ENCODE results near the gene SPATC1L.

The SPATC1L gene

GRCh38 chr21:46154155-46154954 is 29.9 kb downstream of the SPATC1L start:
- H3K27ac ChIP-seq: peak overlapping the region; percentile 61; the same call in 1 of the 2 replicates
- TF ChIP-seq, protein P1, sequence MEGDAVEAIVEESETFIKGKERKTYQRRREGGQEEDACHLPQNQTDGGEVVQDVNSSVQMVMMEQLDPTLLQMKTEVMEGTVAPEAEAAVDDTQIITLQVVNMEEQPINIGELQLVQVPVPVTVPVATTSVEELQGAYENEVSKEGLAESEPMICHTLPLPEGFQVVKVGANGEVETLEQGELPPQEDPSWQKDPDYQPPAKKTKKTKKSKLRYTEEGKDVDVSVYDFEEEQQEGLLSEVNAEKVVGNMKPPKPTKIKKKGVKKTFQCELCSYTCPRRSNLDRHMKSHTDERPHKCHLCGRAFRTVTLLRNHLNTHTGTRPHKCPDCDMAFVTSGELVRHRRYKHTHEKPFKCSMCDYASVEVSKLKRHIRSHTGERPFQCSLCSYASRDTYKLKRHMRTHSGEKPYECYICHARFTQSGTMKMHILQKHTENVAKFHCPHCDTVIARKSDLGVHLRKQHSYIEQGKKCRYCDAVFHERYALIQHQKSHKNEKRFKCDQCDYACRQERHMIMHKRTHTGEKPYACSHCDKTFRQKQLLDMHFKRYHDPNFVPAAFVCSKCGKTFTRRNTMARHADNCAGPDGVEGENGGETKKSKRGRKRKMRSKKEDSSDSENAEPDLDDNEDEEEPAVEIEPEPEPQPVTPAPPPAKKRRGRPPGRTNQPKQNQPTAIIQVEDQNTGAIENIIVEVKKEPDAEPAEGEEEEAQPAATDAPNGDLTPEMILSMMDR (conservative IDR thresholded peaks at IDR 0.05): no peak

DNA sequence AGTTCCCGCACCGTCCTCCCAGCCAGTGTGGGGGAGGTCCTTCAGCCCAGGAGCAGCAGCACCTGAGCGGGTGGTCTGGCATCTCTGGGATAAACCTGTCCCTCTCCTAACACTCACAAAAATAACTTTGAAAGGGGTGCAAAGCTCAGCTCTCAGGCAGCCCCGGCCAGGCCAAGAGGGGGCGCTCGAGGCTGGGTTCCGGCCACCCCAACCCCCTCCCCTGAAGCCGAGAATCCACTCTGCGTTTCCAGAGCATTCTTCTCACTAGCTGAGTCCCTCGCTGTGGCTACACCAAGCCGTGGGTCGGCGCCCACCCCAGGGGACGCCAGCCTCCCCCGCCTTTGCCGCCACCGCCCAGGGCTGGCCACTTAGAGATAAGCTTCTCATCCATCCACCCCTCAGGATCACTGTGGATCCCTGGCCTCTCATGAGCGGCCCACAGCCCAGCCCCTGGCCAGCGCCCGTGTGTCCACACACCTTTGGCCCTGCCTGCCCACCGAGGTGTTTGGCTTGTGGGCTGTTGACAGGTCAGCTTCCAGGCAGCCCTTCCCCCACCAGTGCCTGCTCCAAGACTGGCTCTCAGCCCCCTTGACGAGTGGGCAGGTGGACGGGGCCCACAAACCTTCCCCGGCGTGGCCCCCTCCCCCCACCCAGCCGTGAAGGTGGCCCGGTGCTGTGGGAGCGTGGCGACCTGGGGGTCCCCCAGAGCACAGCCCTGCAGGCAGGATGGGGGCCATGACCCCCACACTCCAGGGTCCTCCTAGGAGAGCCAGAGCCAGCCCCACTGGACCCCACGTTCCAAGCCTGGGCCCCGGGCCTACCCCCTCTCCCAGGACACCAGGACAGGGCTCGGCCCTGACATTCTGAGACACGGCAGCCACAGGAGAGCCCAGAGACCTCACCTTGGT is 30.8 kb downstream of the SPATC1L start:
- peak overlapping the region; percentile 61; the same call in 1 of the 2 replicates for H3K27ac ChIP-seq
- TF ChIP-seq, protein P1 (conservative IDR thresholded peaks at IDR 0.05): peak; percentile 87

DNA sequence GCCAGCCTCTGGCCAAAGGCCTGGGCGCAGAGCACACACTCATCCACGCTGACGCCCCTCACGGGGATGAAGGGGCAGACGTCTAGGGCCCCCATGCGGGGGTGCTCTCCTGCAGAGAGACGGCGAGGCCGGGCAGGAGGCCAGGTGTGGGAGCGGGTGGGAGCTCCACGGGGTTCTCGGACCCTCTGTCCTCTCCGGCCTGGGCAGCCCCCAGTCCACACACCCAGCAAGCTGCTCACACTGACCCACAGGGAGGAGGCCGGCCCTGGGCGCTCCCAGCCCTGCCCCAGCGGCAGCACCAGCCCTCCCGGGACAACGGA is 31.4 kb downstream of the SPATC1L start:
- H3K27ac ChIP-seq: peak overlapping the region; percentile 61; the same call in 1 of the 2 replicates
- TF ChIP-seq, protein P1 (conservative IDR thresholded peaks at IDR 0.05): no peak

GRCh38 chr21:46151989-46152926 is 32.0 kb downstream of the SPATC1L start:
- H3K27ac ChIP-seq: peak overlapping the region; percentile 61; the same call in 1 of the 2 replicates
- TF ChIP-seq, protein P1 (conservative IDR thresholded peaks at IDR 0.05): no peak

DNA sequence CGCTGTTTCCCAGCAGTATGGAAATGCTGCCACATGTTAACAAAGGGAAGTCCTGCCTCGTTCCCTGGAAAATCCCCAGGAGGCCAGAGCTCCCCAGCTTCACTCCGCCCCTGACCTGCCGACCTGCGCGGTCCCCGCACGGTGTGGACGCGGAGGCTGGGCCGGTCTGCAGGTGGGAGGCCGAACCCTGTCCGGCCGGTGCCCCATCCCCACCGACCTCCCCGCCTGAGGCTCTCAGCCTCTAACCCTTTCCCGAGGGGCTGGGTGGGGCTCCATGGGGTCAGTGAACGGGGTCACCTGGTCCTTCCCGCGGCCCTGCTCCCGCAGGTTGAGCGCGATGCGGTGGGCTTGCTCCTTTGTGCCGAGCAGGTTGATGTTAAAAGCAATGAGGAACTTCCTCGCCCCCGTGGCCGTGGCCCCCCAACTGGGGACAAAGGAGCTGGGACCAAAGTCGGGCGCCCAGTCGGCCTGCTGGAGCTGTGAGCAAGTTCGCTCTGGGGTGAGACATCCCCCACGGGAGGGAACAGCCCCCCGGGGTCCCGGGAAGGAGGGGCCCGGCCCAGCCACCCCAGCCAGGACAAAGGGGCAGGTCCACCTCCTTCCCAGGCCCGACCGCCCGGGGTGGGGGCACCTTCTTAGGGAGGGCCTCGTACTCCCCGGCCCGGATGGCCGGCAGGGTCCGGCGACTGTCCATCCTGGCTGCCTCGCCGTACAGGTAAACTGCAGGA is 32.8 kb downstream of the SPATC1L start:
- TF ChIP-seq, protein P1 (conservative IDR thresholded peaks at IDR 0.05): no peak
- no peak overlapping the region for H3K27ac ChIP-seq

DNA sequence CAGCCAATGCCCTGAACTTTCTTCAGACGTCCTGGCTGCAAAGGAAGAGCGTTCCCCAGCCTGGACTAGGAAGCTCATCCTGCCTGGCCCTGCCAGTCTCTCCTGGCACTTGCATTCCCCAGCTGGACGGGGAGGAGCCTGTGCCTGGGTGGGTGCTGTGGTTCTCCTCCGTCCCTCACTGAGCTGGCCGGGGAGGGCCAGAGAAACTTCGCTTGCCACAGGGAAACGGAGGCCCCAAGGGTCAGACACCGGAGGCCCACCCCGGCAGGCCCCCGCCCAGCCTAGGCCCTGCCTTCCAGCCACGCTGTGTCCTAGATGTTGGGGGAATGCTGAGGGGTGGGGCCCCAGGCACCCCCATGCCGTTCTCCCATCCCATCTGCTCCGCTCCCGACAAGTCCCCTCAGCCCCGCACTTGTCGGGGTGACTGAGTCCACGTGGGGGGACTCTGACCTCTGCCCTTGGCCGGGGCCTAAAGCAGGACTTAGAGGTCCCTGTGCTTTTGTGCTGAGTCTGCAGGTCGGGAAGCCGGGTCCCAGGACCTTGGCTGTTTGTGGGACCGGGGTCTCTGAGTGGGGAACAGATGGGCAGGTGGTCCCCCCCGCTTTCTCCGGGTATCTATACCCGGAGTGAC is 33.7 kb downstream of the SPATC1L start:
- TF ChIP-seq, protein P1 (conservative IDR thresholded peaks at IDR 0.05): no peak
- no peak overlapping the region; the same call in 1 of the 2 replicates for H3K27ac ChIP-seq
